Stimulated activated CD4-positive, alpha-beta T cell treated with anti-CD3 and anti-CD28 coated beads, TNF-alpha, amount 100 ng/mL, for 4 hours (primary cell): ENCODE measurements around the gene DHCR7.

ENCODE experiments used
- DNase-seq, 3 experiments: peaks; one replicate each; pipeline ENCODE4 v3.0.0-alpha.2; 2020; ENCODE audit warnings: low read depth in 3 of 3

DHCR7 gene

DNA sequence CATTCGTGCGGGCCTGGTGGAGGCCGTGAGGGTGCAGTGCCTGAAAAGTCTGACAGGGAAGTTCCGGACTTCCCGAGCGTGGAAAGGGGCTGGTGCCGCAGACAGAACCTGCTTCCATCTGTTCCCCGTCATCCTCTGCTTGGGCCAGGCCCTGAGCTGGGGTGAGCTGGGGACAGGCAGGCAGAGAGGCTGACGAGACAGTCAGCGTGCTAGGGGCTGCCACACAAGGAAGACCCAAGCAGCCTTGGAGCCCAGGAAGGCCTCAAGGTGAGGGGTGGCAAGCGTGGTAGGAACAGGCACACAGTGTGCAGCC is 30.3 kb upstream of the DHCR7 start:
- no peak for DNase-seq

DNA sequence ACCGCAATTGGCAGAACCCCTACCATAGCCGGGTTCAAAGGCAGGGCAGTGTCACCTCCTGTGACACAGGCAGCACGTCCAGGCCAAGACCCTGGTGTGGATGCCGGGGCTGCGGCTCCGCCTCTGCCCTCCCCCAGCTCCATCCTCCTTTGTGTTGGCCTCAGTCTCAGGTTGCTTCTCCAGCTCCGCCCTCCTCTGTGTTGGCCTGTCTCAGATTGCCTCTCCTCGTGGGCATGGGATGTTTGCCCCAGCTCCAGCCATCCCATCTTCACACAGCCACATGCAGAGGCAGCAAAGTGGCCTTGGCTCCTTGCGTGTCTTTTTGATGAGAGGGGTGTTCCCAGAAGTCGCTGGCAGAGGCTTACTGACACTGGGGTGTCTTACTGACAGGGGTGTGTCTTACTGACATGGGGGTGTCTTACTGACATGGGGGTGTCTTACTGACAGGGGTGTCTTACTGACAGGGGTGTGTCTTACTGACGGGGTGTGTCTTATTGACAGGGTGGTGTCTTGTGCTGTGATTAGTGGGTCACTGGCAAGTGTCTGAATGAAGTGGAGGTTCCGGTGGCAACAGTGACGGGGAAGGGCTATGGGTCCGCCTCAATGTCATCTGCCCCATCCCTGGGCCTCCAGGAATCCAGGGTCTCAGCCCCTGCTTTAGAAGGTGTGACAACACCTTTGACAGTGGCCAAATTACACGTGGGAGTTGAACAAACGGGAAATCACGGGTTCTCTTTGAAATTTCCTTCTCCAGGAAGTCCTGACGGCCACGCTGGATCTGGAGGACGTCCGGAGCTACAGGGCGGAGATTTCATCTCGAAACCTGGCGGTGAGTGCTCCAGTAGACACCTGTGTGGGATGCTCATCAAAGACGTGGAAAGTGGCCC is 29.7 kb upstream of the DHCR7 start:
- DNase-seq: no peak

DNA sequence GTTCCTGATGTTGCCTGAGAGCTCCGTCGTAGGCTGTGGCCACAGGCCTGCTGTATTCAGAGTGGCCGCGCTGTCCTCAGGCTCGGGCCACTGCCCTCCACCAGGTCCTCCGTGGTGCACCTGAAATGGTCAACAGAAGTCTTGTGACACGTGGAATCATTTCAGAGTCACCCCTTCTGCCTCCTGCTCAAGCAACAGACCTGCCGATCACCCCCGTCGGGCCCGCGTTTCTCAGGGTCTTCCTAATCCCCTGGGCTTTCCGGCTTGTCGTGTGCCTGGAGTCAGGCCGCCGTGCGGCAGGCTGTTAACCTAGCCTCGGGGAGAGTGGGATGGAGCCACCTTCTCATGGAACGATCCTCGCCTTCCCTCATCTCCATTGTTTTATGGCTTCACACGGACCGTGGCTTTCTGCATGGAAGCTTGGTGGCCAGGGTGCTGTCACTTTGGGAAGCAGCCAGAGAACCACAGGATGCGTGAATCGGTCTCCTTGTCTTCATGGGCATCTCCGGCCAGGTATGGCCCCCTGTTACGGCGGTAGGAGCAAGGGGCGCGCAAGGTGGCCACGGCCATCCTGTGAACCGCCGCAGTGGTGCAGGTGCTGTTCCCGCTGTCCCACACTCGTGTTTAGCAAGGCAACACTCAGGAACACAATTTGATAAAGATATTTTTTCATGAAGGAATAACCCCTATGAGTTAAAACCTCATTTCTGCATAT is 28.9 kb upstream of the DHCR7 start:
- no peak for DNase-seq

DNA sequence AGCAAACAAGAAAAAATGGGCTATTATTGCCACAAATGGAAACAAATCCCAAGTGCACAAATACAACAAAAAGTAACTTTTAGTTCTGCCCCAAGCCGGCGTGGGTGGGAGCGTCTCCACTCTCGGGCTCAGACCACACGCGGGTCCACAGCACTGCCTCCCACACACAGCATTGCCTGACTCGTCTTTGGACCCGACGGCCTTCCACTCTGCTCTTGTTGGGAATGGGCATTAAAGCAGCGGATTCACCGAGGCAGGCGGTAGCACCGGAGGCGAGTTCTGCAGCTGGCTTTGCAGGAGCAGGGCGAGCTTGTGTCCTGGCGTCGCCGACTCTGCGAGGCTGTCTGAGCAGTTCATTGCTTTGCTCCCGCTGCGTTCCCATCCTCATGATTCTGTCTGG is 27.8 kb upstream of the DHCR7 start:
- no peak for DNase-seq

DNA sequence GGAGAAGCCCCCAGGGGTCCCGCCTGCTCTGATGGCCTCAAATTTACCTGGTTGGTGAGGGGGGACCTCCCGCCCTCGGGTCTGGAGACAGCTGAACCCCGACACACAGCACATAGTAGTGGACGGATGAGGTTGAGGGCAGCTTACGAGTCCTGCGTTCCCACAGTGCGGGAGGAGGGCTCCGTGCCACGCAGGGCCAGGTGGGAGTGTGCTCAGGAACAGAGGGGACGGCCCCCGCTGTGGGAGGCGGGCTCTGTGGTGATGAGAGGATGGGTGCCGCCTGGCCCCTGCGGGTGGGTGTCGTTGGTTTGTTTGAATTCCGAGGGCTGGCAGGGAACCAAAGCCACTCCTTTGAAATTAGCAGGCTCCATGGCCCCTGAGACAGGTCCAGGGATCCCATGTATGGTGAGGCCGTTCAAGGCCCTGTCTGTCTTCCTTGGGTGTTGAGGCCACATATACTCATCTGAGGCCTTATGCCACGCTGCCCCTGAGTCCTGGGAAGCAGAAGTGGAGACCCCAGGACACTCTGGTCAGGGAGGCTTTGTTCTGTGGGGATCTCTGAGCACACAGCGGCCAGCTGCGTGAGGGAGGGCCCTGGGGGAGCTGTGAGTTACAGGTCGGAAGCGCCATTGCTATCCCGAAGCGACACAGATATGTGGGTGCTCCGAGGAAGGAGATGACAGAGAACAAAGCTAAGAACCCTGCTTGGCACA is 26.7 kb upstream of the DHCR7 start:
- no peak for DNase-seq

DNA sequence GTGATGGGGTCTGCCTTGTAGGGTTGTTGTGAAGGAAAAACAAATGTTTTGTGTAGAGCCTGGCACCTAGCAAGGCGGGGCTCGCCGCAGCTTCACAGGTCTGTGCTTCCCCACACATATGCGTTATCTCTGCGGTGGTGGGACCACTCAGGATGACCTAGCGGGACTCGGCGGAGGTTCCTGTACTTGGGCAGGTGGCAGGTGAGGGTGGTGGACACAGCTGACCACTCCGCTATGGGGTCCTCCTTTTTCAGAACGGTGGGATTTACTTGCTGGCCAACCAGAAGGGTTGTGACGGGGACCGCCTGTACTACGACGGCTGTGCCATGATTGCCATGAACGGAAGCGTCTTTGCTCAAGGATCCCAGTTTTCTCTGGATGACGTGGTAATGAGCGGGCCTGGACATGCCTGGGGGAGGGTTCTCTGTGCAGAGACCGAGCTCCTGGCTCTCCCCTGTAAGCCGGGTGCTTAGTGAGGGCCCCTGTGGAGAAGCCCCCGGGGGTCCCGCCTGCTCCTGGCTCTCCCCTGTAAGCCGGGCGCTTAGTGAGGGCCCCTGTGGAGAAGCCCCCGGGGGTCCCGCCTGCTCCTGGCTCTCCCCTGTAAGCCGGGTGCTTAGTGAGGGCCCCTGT is 26.1 kb upstream of the DHCR7 start:
- DNase-seq: no peak

DNA sequence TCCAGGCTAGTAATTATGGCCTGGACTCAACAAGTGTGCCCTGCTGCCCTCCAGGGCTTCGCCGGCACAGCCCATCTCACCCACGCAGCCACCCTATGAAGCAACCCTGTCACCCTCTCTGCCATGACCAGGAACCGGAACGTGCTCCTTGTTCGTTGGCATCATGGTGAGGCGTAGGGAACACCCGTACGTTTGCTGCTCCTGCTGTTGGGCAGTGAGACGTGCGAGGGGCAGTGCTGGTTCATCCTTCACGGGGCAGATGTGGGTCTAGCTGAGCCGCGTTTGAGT is 25.5 kb upstream of the DHCR7 start:
- no peak for DNase-seq

DNA sequence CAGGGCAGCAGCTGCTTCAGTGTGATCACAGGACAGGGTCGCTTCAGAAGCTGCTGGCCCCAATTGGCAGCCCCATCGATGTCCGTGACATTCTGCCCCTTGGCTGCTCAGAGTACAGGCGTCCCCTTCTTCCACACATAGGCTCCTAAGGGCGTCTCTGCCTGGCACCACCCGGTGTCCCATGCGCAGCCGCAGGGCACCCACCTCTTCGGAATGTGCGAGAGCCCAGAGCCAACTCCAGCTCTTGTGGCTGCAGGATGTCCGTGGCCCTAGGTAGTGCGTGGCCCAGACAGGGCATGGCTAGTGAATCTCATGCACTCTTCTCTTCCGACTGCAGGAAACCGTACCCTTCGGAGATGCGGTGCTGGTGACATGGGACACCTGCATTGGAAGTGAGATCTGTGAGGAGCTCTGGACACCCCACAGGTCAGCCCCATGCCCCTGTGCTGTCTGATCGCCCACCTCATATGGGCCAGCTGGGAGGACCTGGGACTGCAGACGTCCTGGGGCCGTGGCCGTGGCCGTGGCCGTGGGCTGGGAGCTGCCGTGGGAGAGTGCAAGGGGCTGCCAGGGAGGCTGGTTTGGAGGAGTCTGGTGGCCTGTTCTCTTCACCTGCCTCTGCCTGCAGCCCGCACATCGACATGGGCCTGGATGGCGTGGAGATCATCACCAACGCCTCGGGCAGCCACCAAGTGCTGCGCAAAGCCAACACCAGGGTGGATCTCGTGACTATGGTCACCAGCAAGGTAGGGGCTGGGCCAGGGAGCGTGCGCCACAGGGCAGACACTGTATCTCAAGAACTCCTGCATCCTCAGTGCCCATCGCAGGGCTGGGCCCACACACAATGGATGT is 25.0 kb upstream of the DHCR7 start:
- no peak for DNase-seq

DNA sequence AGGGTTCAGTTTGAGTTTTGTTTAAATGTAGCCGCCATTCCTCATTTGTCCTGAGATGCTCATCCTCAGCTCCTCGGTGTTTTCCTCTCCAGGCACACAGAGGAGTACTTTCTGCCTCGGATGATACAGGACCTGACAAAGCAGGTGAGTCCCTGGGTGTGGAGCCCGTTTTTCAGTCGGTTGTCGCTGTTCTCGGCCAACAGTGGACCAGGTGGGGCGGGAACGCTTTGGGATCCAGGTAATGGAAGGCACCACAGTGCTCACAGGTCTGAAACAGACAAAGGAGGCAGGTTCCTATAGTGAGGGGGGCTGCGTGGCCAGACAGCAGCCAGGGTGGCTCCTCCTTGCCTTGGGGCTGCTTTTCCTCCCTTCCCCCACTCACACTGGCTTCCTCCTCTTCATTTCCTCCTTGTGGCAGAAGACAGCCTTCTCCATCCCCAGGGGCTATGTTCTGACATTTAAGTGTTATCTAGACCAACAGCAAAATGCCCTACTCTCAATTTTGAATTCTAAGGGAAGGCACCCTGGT is 24.2 kb upstream of the DHCR7 start:
- DNase-seq: no peak

DNA sequence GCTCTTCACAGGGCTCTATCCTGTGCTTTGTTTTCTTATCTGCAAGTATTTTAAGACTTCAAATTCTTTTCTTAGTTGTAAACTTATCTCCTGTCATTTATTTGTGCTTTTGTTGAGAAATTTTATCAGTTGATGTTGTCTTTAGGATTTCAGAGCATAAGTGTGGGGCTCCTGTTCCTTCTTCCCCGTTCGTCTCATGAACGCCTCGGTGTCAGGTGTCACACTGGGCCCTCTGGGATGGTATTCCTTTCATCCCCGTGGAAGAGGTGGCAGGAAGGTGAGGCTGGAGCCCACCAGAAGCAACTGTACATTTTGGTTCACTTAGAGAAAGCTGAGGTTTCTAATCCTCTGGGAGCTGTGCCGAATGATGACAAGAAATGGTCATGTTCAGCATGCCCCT is 22.8 kb upstream of the DHCR7 start:
- DNase-seq: no peak

DNA sequence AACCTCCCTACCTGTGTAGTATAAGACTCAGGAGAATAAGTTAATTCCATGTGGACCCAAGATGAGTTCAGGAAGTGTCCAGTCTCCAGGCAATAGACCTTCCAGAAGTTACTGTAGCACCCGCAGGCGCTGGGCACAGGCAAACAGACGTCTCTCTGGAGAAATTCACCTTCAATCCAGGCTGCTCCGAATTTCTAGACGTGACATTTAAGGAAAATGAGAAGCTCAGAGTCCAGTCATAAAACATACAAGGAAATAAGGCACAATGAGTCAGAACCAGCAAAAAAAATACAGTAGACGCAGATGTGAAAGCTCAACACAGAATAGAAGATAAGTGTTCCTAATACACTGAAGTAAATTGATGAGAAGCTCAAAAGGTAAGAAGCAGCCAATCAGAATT is 19.0 kb upstream of the DHCR7 start:
- no peak for DNase-seq

DNA sequence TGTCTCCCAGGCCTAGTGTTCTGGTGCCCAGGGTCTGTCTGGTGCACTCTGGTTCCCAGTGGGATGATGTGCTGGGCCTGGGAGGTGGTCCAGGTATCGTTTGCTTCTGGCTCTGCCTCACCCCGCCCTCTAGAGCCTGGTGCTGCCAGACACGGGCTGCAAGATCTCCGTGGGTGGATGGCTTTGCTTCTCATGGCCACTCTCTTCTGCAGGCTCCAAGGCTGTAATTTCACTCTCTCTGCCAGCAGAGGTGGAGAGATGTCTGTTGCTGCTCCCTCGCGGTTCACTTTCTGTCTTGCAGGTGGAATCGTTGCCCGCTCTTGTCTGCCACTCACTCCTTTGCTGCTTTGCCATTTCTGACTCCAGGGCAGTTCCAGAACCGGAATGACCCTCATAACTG is 18.2 kb upstream of the DHCR7 start:
- no peak for DNase-seq

DNA sequence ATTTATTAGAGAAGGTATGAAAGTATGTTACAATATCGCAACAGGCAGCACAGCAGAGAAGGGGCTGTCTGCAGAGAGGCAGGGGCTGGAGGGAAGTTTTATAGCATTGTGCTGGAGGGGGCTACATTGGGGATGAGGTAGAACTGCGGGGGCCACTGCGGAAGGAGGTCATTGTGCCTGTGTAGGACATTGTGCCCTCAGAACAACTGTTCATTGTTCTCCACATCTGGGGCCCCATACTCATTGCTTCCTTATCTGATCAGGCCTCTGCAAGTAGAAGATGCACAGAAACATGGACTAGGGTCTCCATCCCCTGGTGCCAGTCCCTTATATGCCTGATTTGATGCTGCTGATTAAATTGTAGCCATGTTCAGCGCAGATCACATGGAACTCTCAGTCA is 16.9 kb upstream of the DHCR7 start:
- DNase-seq: no peak

DNA sequence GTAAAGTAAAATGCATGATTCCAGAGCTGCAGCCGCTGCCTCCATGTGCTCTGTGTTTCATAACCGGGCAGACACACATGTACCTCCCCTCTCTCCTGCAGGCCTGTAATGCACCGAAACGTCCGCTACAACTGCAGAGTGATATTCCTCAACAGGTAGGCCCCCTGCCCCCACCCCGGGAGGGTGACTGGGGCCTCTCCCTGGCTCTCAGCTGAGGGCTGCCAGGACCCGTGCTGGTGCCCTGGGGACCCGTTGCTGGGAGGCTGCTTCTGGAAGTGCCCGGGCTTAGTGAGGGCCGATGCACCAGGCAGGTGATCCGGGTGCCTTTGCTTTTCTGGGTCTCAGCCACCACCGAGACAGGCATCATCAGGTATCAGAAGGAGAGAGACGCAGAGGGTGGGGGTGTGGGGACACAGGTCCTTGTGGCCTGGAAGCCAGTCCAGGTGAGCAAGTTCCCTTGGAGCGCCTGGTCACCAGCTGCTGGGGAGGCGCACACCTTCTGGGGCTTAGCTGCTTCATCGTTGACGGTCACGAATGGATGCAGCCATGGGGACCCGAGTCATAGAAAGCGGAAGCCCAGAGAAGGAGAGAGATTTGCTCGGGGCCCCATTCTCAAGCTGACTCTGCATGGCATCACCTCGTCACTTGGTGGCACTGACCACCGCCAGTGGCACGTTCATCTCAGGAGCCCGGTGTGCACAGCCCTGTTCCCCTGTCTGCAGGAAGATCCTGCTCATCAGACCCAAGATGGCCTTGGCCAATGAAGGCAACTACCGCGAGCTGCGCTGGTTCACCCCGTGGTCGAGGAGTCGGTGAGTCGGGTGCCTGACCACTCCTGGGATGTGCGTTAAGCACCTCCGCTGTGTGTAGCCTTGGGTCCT is 15.4 kb upstream of the DHCR7 start:
- no peak for DNase-seq

DNA sequence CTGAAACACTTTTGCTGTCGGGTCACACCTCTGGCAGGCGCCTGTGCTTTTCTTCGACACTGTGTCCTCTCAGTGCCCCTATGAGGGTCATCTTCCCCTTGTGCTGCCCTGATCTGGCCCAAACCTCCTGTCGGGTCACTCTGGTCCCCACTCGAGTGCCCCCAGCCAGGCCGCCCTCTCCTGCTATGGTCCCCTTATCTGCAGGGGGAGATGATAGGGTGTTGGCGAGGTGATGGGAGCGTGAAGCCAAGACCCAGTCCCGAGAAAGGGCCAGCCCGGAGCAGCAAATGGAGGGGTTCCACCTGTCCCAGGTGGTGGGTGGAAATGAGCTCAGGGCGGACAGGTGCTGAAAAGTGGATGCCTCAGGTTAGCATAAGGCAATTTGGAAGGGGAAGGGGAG is 14.5 kb upstream of the DHCR7 start:
- DNase-seq: no peak

DNA sequence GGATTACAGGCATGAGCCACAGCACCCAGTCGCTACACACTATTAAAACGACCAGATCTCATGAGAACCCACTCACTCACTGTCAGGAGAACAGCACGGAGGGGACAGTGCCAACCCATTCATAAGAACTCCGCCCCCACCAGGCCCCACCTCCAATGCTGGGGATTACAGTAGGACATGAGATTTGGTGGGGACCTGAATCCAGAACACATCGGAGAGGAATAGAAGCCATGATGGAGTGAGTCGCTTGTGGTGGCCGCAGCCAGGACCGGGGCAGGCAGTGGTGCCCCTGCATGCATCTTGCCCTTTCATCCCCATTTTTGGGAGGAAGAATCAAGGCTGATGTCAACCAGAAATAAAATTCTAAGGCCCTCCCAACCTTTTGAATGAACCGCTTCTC is 13.5 kb upstream of the DHCR7 start:
- DNase-seq: no peak

DNA sequence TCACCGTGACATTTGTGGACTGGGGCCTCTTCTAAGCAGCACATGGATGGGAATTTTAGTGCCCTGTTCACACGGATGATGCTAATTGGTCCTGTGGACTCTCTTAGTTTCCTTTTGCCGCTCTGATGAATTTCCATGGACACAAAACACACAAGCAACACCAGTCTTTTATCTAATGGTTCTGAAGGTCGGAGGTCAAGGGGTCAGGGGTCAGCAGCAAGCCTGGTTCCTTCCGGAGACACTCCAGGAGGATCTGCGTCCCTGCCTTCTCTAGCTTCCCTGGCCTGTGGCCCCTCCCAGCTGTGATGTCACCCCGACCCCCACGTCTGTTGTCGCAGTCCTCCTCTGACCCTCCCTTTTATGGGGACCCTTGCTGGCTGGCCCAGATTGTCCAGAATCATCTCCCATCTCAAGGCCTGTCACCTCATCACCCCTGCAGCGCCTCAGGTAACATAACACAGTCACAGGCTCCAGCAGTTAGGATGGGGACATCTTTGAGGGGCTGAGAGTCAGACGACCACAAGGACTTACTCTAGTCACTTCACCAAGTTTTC is 11.7 kb upstream of the DHCR7 start:
- DNase-seq: no peak

DNA sequence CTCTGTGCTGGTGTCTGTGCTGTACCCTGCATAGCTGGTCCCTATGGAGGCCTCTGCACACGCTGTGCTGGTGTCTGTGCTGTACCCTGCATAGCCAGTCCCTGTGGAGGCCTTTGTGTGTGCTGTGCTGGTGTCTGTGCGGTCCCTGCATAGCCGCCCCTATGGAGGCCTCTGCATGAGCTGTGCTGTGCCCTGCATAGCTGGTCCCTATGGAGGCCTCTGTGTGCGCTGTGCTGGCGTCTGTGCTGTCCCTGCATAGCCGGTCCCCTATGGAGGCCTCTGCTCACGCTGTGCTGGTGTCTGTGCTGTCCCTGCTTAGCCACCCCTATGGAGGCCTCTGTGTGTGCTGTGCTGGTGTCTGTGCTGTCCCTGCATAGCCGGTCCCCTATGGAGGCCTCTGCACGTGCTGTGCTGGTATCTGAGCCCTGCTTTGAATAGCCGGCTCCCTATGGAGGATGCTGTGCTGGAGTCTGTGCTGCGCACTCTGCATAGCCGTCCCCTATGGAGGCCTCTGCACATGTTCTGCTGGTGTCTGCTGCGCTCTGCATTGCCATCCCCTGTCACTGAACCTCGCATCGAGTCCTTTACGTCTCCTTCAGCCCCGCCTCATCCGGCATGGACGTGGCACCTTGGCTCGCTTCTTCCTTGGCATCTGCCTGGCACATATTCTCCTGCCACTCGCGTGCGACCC is 11.0 kb upstream of the DHCR7 start:
- DNase-seq: no peak
